ENCODE results near the gene A2M. TPM values are rescaled to one million over a fixed set of nuclear protein-coding genes. Genes with fewer than 3 reads are reported as not detected.

A2M gene
- total and polyA plus RNA-seq, 2 of the 4 experiments (the other 2 are of a cell fraction): 1.1 to 3.2 TPM

DNA sequence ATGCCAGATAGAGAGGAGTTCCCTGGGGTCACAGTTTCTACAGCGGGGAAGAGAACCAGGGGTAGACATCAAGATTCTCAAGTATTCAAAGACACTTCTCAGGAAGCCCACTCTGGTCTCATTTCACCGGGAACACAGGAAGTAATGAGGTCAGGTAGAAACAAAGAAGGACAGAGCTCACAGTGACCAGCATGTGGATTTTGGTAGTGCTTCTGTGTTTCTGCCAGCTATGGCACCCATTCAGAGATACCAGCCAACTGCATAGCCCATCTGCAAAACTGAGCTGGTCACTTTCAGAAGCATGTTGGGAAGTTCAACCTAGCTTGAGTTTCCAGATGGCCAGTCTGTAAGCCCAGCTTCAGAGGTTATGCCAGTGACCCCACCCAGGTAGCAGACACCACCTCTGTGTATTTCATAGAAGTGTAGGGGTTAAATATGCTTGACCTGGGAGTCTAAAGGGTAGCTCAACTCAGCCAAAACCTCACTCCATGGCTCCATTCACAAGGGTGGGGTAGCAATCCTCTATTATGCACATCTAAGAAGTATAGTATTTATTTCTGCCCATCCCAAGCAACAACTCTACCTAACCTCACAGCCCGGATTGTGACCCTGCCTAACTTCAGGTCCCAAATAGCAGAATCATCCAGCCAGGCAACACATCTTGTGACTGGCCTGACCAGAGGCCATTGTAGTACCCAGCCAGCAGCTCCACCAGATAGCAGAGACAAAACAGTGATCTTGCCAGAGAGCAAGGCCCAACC lies 33.9 kb downstream of the A2M start:
- no peak overlapping the region for H3K4me3 ChIP-seq (ENCODE audit: insufficient read depth, low read depth, low read length)
- H3K4me1 ChIP-seq (ENCODE audit: control insufficient read depth, insufficient read depth, low read length): no peaks in the 10 kb centered on the region
- H2BK15ac ChIP-seq (ENCODE audit: low read depth, low read length): no peak overlapping the region
- H2AFZ ChIP-seq (replicated peaks; ENCODE audit: low read length, poor library complexity): no peak overlapping the region
- no peak overlapping the region for H3K18ac ChIP-seq (ENCODE audit: low read depth, low read length)
- no peaks in the 10 kb centered on the region for H3K9me1 ChIP-seq (ENCODE audit: insufficient read depth, low read length)
- H3K4ac ChIP-seq (ENCODE audit: low read depth, low read length): no peak overlapping the region
- H2BK20ac ChIP-seq (ENCODE audit: low read depth, low read length): no peak overlapping the region
- no peaks in the 10 kb centered on the region for H4K20me1 ChIP-seq (ENCODE audit: insufficient read depth, low read length)
- ChIA-PET CTCF (no interaction called here), POLR2A (ENCODE audit: unreplicated experiment) (no interaction called here)
- dilution Hi-C loops (cut with HindIII; ENCODE audit: low sequenced_read_pairs, unreplicated experiment): no loop called here
- BruUV-seq (replicated peaks): no TSS peak
- no peak overlapping the region for H2BK5ac ChIP-seq (ENCODE audit: low read depth, low read length, poor library complexity, severe bottlenecking)
- in situ Hi-C loops (cut with MboI; ENCODE audit: low sequenced_read_pairs): no loop called here
- H3K79me1 ChIP-seq (ENCODE audit: low read depth in 1 of 2, low read length in 2 of 2): no peaks in the 10 kb centered on the region
- no peak for DNase-seq
- no peak overlapping the region for H2BK120ac ChIP-seq (ENCODE audit: low read depth, low read length)
- no peaks in the 10 kb centered on the region for H3K9me3 ChIP-seq (ENCODE audit: control insufficient read depth, insufficient read depth, low read length)
- no peak overlapping the region for H3K4me2 ChIP-seq (ENCODE audit: low read depth, low read length)
- ATAC-seq (ENCODE audit: low read depth): no peak
- H4K91ac ChIP-seq (ENCODE audit: insufficient read depth, low read depth, low read length): no peak overlapping the region
- no peak overlapping the region for H3K9ac ChIP-seq (ENCODE audit: low read depth, low read length)
- intact Hi-C loops (cut with micrococcal nuclease): no loop called here
- H3K27me3 ChIP-seq (ENCODE audit: control insufficient read depth, insufficient read depth, low read length): no peaks in the 10 kb centered on the region
- peaks cover 5% of the 10 kb centered on the region; the same call in 1 of the 2 replicates for H3K36me3 ChIP-seq (ENCODE audit: control insufficient read depth, insufficient read depth, low read length)
- TF ChIP-seq CEBPB (IDR thresholded peaks at IDR 0.05; ENCODE audit: low read depth, low read length): no peak
- no peak for TF ChIP-seq RCOR1 (IDR thresholded peaks at IDR 0.05; ENCODE audit: insufficient replicate concordance, low read length)
- no peak for TF ChIP-seq RFX5 (IDR thresholded peaks at IDR 0.05; ENCODE audit: low read depth, low read length)
- TF ChIP-seq POLR2A (IDR thresholded peaks at IDR 0.05; ENCODE audit: low read depth, low read length): no peak
- TF ChIP-seq MXI1 (IDR thresholded peaks at IDR 0.05; ENCODE audit: borderline replicate concordance, low read depth, low read length): no peak
- no peak for TF ChIP-seq FOS (IDR thresholded peaks at IDR 0.05; ENCODE audit: low read depth, low read length)
- TF ChIP-seq BHLHE40 (IDR thresholded peaks at IDR 0.05; ENCODE audit: low read depth, low read length): no peak
- TF ChIP-seq, protein P1, sequence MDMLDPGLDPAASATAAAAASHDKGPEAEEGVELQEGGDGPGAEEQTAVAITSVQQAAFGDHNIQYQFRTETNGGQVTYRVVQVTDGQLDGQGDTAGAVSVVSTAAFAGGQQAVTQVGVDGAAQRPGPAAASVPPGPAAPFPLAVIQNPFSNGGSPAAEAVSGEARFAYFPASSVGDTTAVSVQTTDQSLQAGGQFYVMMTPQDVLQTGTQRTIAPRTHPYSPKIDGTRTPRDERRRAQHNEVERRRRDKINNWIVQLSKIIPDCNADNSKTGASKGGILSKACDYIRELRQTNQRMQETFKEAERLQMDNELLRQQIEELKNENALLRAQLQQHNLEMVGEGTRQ (IDR thresholded peaks at IDR 0.05; ENCODE audit: low read depth, low read length): no peak
- no peak for TF ChIP-seq SMC3 (IDR thresholded peaks at IDR 0.05; ENCODE audit: low read depth, low read length)
- TF ChIP-seq NFE2L2 (IDR thresholded peaks at IDR 0.05; ENCODE audit: low read depth, low read length): no peak
- TF ChIP-seq MAFK (IDR thresholded peaks at IDR 0.05; ENCODE audit: low read depth, low read length): no peak
- TF ChIP-seq RAD21 (IDR thresholded peaks at IDR 0.05; ENCODE audit: low read length): no peak
- TF ChIP-seq, protein P2, sequence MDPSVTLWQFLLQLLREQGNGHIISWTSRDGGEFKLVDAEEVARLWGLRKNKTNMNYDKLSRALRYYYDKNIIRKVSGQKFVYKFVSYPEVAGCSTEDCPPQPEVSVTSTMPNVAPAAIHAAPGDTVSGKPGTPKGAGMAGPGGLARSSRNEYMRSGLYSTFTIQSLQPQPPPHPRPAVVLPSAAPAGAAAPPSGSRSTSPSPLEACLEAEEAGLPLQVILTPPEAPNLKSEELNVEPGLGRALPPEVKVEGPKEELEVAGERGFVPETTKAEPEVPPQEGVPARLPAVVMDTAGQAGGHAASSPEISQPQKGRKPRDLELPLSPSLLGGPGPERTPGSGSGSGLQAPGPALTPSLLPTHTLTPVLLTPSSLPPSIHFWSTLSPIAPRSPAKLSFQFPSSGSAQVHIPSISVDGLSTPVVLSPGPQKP (IDR thresholded peaks at IDR 0.05; ENCODE audit: borderline replicate concordance, low read depth, low read length): no peak
- TF ChIP-seq MAZ (IDR thresholded peaks at IDR 0.05; ENCODE audit: borderline replicate concordance, low read depth, low read length): no peak
- no peak for TF ChIP-seq CHD1 (IDR thresholded peaks at IDR 0.05; ENCODE audit: low read depth, low read length)
- TF ChIP-seq, protein P3, sequence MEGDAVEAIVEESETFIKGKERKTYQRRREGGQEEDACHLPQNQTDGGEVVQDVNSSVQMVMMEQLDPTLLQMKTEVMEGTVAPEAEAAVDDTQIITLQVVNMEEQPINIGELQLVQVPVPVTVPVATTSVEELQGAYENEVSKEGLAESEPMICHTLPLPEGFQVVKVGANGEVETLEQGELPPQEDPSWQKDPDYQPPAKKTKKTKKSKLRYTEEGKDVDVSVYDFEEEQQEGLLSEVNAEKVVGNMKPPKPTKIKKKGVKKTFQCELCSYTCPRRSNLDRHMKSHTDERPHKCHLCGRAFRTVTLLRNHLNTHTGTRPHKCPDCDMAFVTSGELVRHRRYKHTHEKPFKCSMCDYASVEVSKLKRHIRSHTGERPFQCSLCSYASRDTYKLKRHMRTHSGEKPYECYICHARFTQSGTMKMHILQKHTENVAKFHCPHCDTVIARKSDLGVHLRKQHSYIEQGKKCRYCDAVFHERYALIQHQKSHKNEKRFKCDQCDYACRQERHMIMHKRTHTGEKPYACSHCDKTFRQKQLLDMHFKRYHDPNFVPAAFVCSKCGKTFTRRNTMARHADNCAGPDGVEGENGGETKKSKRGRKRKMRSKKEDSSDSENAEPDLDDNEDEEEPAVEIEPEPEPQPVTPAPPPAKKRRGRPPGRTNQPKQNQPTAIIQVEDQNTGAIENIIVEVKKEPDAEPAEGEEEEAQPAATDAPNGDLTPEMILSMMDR (conservative IDR thresholded peaks at IDR 0.05; ENCODE audit: low read depth, low read length): no peak
- H2AK9ac ChIP-seq (replicated peaks; ENCODE audit: low read depth, low read length, poor library complexity): no peak overlapping the region
- H3K14ac ChIP-seq (replicated peaks; ENCODE audit: low read depth, low read length): no peak overlapping the region
- WGBS, 2 experiments (ENCODE audit: extremely low coverage in 2 of 2, insufficient read length in 1 of 2): 67% methylated on average over 1 of the region's 3 CpGs; no CpG with 5 or more reads in 1 of the 2 experiments
- no peak overlapping the region for H3K23ac ChIP-seq (ENCODE audit: low read depth, low read length)
- no peak overlapping the region for H4K8ac ChIP-seq (ENCODE audit: low read depth in 2 of 2, low read length in 2 of 2)
- no peak overlapping the region for H3K56ac ChIP-seq (ENCODE audit: extremely low read depth, insufficient read depth, low read length)
- no peak overlapping the region for H2AK5ac ChIP-seq (ENCODE audit: low read depth, low read length)
- no peak overlapping the region for H3K27ac ChIP-seq (ENCODE audit: insufficient read depth, low read length)
- H4K5ac ChIP-seq (ENCODE audit: low read depth, low read length): no peak overlapping the region
